Measurements from ENCODE around the gene GIGYF2. TPM values are rescaled to one million over a fixed set of nuclear protein-coding genes. Genes with fewer than 3 reads are reported as not detected.

GIGYF2 gene
- total RNA-seq, 2 donors from 2014 or later: 62.5 to 72.3 TPM

DNA sequence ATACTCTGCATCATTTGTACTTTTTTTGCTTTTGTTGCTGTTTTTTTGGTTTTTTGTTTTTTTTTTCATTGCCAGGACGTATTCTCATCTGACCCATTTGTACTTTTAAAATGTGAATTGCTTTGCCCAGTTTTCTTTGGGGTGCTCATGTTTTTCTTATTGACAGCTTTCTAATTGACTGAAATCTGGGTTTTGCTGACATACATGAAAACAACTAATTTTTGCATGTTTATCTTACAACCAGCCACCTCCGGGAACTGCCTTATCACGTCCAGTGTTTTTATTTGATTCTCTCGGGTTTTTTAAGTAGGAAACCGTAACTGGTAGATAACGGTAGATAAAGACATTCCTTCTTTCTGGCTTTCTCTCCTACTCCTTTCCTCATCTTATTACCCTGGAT is 211.6 kb downstream of the GIGYF2 start:
- 87 to 88% methylated on average over 6 of the region's 6 CpGs for WGBS, 2 experiments (ENCODE audit: insufficient coverage in 1 of 2, insufficient read length in 1 of 2)
- Histone ChIP-seq H3K9ac (ENCODE audit: extremely low read depth, low read length, poor library complexity, severe bottlenecking) (no peak overlapping the region), H3K36me3 (ENCODE audit: control insufficient read depth, insufficient read depth, low read length) (no peaks in the 10 kb centered on the region), H3K4me1 (ENCODE audit: control insufficient read depth, insufficient read depth, low read length) (peaks cover 3% of the 10 kb centered on the region), H3K27ac (ENCODE audit: low read depth, low read length) (no peak overlapping the region), H3K4me3 (ENCODE audit: low read length) (no peak overlapping the region), H3K9me3 (ENCODE audit: control insufficient read depth, low read length) (peaks cover 33% of the 10 kb centered on the region), H3K27me3 (ENCODE audit: control insufficient read depth, insufficient read depth, low read length, poor library complexity, severe bottlenecking) (no peaks in the 10 kb centered on the region)
- peaks cover 5% of the 10 kb centered on the region for H3K36me3 Mint-ChIP-seq (ENCODE audit: low read depth)
- H3K4me1 Mint-ChIP-seq: peaks cover 3% of the 10 kb centered on the region
- TF ChIP-seq, protein P1, sequence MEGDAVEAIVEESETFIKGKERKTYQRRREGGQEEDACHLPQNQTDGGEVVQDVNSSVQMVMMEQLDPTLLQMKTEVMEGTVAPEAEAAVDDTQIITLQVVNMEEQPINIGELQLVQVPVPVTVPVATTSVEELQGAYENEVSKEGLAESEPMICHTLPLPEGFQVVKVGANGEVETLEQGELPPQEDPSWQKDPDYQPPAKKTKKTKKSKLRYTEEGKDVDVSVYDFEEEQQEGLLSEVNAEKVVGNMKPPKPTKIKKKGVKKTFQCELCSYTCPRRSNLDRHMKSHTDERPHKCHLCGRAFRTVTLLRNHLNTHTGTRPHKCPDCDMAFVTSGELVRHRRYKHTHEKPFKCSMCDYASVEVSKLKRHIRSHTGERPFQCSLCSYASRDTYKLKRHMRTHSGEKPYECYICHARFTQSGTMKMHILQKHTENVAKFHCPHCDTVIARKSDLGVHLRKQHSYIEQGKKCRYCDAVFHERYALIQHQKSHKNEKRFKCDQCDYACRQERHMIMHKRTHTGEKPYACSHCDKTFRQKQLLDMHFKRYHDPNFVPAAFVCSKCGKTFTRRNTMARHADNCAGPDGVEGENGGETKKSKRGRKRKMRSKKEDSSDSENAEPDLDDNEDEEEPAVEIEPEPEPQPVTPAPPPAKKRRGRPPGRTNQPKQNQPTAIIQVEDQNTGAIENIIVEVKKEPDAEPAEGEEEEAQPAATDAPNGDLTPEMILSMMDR (conservative IDR thresholded peaks at IDR 0.05): no peak
- H3K27me3 Mint-ChIP-seq (ENCODE audit: insufficient read depth): peaks cover 6% of the 10 kb centered on the region
- no peak overlapping the region for H3K27ac Mint-ChIP-seq
- DNase-seq: no peak
- H3K4me3 Mint-ChIP-seq: no peak overlapping the region
- peaks cover 57% of the 10 kb centered on the region for H3K9me3 Mint-ChIP-seq

Other genes starting within 250 kb of the GIGYF2 start
- gene ALPI, start 241.2 kb upstream of the GIGYF2 start, total RNA-seq: not detected
- gene ECEL1, start 209.5 kb upstream of the GIGYF2 start, total RNA-seq: 1 to 10 TPM; 1.6 to 4.6 TPM
- not detected for gene PRSS56, start 176.9 kb upstream of the GIGYF2 start, total RNA-seq
- gene CHRND, start 171.2 kb upstream of the GIGYF2 start, total RNA-seq: under 1 TPM in 1 of 2 donors, not detected in 1; 0.11 TPM
- not detected for gene CHRNG, start 157.6 kb upstream of the GIGYF2 start, total RNA-seq
- gene TIGD1, start 146.8 kb upstream of the GIGYF2 start, total RNA-seq: 1 to 10 TPM; 6.5 to 6.7 TPM
- gene EIF4E2, start 146.6 kb upstream of the GIGYF2 start, total RNA-seq: 100 to 1,000 TPM; 105 to 116 TPM
- 10 to 100 TPM in 1 of 2 donors, 1 to 10 TPM in 1; 6.8 to 12.5 TPM for gene EFHD1, start 63.7 kb upstream of the GIGYF2 start, total RNA-seq
- gene KCNJ13, start 79.2 kb downstream of the GIGYF2 start, total RNA-seq: 1 to 10 TPM in 1 of 2 donors, under 1 TPM in 1; 0.15 to 1.0 TPM
- 1 to 10 TPM; 3.6 to 5.0 TPM for gene SNORC, start 172.9 kb downstream of the GIGYF2 start, total RNA-seq